Measurements from ENCODE around the gene CMTM4.

CMTM4 gene

GRCh38 chr16:66617010-66617434, 79.5 kb downstream of the CMTM4 start:
- no peak overlapping the region for H3K4me3 ChIP-seq (ENCODE audit: insufficient read depth, low read length, poor library complexity, severe bottlenecking)
- no peak overlapping the region for H3K4me2 ChIP-seq (ENCODE audit: low read depth, low read length, poor library complexity, severe bottlenecking)
- no peaks in the 10 kb centered on the region for H3K79me2 ChIP-seq (ENCODE audit: insufficient read depth, low read length)
- H4K20me1 ChIP-seq (ENCODE audit: low read depth, low read length): no peaks in the 10 kb centered on the region
- no peak overlapping the region for H2AFZ ChIP-seq (ENCODE audit: low read depth, low read length, severe bottlenecking)
- TF ChIP-seq CTCF (IDR thresholded peaks at IDR 0.05; ENCODE audit: insufficient read depth, low read length, poor library complexity, severe bottlenecking): no peak
- TF ChIP-seq EZH2phosphoT487 (conservative IDR thresholded peaks at IDR 0.05; ENCODE audit: low read length): no peak
- H3K9ac ChIP-seq (ENCODE audit: low read length): no peak overlapping the region
- H3F3A ChIP-seq (ENCODE audit: insufficient read depth): no peaks in the 10 kb centered on the region
- no peaks in the 10 kb centered on the region for H3K9me2 ChIP-seq (replicated peaks; ENCODE audit: insufficient read depth, low read length)
- no peak overlapping the region for H3K27ac ChIP-seq (ENCODE audit: low read depth, low read length)
- no peaks in the 10 kb centered on the region for H3K9me3 ChIP-seq (ENCODE audit: insufficient read depth, low read length)
- H3K27me3 ChIP-seq (ENCODE audit: low read length): no peaks in the 10 kb centered on the region
- H3K36me3 ChIP-seq (ENCODE audit: low read length): no peaks in the 10 kb centered on the region

GRCh38 chr16:66616592-66616991, 80.0 kb downstream of the CMTM4 start:
- Histone ChIP-seq H3K79me2 (ENCODE audit: insufficient read depth, low read length) (no peaks in the 10 kb centered on the region), H3K27me3 (ENCODE audit: low read length) (no peaks in the 10 kb centered on the region), H3F3A (ENCODE audit: insufficient read depth) (no peaks in the 10 kb centered on the region), H3K9ac (ENCODE audit: low read length) (no peak overlapping the region), H3K4me3 (ENCODE audit: insufficient read depth, low read length, poor library complexity, severe bottlenecking) (no peak overlapping the region), H3K9me2 (replicated peaks; ENCODE audit: insufficient read depth, low read length) (no peaks in the 10 kb centered on the region), H4K20me1 (ENCODE audit: low read depth, low read length) (no peaks in the 10 kb centered on the region), H2AFZ (ENCODE audit: low read depth, low read length, severe bottlenecking) (no peak overlapping the region), H3K27ac (ENCODE audit: low read depth, low read length) (no peak overlapping the region), H3K36me3 (ENCODE audit: low read length) (no peaks in the 10 kb centered on the region), H3K9me3 (ENCODE audit: insufficient read depth, low read length) (no peaks in the 10 kb centered on the region), H3K4me2 (ENCODE audit: low read depth, low read length, poor library complexity, severe bottlenecking) (no peak overlapping the region)
- TF ChIP-seq EZH2phosphoT487 (conservative IDR thresholded peaks at IDR 0.05; ENCODE audit: low read length): no peak
- no peak for TF ChIP-seq CTCF (IDR thresholded peaks at IDR 0.05; ENCODE audit: insufficient read depth, low read length, poor library complexity, severe bottlenecking)

- Histone ChIP-seq H2AFZ (ENCODE audit: low read depth, low read length, severe bottlenecking) (no peak overlapping the region), H3K4me2 (ENCODE audit: low read depth, low read length, poor library complexity, severe bottlenecking) (no peak overlapping the region), H3K9me3 (ENCODE audit: insufficient read depth, low read length) (no peaks in the 10 kb centered on the region), H3F3A (ENCODE audit: insufficient read depth) (no peaks in the 10 kb centered on the region), H3K36me3 (ENCODE audit: low read length) (no peaks in the 10 kb centered on the region), H3K27me3 (ENCODE audit: low read length) (no peaks in the 10 kb centered on the region), H3K9me2 (replicated peaks; ENCODE audit: insufficient read depth, low read length) (no peaks in the 10 kb centered on the region), H3K9ac (ENCODE audit: low read length) (no peak overlapping the region), H3K79me2 (ENCODE audit: insufficient read depth, low read length) (no peaks in the 10 kb centered on the region), H3K4me3 (ENCODE audit: insufficient read depth, low read length, poor library complexity, severe bottlenecking) (no peak overlapping the region), H4K20me1 (ENCODE audit: low read depth, low read length) (no peaks in the 10 kb centered on the region), H3K27ac (ENCODE audit: low read depth, low read length) (no peak overlapping the region)
- TF ChIP-seq CTCF (IDR thresholded peaks at IDR 0.05; ENCODE audit: insufficient read depth, low read length, poor library complexity, severe bottlenecking): no peak
- no peak for TF ChIP-seq EZH2phosphoT487 (conservative IDR thresholded peaks at IDR 0.05; ENCODE audit: low read length)
Observed at GRCh38 chr16:66616169-66616568, 80.4 kb downstream of the CMTM4 start.

Measured in SU-DHL-6 (cell line).